ENCODE data around the gene FBXO34.

DNA sequence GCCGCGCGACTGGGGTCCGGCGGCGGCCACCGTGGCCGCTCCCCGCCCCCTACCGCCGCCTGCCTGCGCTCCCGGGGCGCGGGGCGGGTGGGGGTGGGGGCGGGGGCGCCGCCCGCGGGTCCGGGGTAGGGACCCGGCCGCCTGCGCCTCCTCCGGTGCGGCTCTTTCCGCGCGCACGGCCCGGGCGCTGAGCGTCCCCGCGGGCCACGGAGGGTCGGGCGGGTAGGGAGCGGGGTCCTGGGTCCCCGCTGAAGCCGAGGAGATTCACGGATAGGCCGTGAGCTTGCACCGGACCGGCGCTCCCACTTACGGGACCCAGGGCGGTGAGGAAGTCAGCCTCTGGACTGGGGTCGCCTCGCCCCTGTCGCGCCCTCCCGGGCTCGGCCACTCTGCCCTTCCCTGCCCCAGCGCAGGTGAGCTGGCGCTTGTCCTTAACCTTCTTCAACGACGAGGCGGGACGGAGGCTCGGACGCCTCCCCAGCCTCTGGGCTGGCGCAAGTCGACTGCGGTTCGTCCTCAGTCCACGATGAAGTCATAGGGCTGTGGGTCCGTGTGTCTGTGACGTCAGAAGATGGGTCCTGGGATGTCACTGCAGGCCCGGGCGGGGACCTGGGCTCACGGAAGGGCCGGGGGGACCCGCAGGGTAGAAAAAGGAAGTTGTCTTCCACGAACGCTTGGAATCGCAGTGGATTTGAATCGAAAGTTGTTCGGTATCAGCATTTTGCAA is 514 bp downstream of the FBXO34 start:
- TF ChIP-seq CTCF (conservative IDR thresholded peaks at IDR 0.05; ENCODE audit: low read length): no peak
- no peak for TF ChIP-seq EZH2phosphoT487 (IDR thresholded peaks at IDR 0.05; ENCODE audit: borderline replicate concordance, low read depth, low read length)
